ENCODE results near the gene ABI3BP.

Gene ABI3BP

DNA sequence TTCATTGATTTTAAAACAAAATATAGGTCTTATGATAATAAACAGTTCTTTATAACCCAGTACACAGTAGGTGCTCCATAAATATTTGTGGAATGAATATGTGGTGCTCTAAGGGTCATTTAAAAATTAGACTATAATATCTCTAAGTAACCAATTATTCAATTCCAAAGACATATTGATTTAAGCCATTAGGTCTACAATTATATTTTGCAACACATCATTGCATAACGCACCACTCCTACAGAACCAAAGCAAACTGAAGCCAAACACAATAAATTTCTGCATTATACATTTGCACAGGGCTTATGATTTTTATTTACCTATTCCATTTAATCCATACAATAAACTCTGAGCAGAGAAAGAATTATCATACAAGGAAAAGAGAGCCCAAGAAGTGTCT is 104.3 kb downstream of the ABI3BP start:
- DNase-seq (ENCODE audit: low read depth in 2 of 2): no peak

DNA sequence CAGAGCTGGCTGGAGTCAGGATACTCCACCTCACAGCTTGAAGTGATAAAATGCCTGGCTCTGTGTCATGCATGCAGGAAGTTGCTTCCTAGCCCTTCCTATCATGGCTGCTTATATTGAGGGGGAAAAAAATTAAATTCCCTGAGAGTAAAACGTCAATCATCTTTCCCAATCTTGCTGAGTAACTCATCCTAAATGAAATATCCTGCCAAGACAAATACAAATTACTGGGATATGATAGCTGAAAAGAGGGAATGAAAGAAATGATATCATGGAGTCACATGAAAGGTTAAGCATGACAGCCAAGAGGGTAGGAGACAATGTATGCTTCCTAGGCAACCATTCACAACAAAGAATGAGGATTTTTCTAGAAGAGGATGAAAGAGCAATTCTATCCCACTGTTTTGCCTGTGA is 110.6 kb downstream of the ABI3BP start:
- DNase-seq (ENCODE audit: low read depth in 2 of 2): no peak

DNA sequence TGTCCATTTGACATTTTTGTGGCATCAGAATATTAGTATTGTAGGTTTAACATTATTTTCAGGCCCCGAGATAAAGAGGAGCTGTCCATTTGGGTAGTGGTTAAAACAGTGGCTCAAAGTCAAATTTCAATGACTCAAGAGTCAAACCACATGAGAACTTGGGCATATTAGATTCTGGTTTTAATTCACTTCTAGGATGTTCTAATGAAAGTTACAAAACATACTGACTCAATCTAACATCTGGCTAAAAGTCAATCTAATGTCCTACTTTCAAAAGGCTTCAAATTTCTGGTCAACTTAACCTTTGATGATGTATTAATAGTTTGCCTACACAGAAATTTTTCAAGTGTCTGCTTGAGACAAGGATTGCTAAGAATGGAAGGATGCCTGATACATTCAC is 112.4 kb downstream of the ABI3BP start:
- no peak for DNase-seq (ENCODE audit: low read depth in 2 of 2)

DNA sequence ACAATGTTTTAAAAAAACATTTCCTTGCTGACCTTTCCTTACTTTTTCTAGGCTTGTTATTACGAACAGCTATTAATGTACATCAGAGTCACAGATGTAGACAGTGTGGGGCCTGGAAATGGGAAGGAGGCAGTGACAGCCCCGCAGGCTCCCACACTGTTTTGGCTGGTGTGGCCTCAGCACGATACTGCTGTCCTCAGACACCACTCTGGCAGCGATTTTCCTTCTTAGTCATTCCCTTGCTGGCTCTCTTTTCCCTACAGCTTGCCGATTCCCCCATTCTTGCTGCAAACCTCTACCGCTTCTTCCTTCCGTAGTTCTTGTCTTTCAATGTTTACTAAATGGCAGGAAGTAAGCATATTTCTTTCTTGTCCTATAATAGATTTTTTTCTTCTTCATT is 113.1 kb downstream of the ABI3BP start:
- DNase-seq (ENCODE audit: low read depth in 2 of 2): no peak

DNA sequence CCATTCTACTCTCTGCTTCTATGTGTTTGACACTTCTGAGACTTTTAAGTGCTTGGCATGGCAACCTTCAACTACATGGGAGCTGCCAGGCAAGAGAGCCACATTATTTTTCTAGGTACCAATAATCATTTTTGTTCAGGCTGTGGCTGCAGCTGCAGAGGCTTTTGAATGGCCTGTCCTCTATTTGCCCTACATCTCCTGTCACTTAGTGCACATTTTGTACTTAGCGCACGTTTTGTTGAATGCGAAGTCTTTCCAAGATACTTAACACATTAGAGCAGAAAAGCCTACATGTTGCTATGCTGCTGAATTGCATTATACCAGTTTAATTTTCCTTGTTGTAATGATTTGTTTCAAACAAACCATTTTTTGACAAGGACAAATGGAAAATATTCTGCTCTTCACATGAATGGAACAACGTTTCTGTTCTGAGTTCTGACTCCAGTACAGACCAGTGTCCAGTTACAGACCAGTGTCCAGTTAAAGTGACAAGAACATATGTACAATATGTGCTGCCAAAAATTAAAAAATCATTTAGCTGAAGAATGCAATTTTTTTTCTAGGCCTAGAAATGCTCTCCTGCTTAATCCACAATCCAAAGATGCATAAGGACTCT is 113.9 kb downstream of the ABI3BP start:
- no peak for DNase-seq (ENCODE audit: low read depth in 2 of 2)

DNA sequence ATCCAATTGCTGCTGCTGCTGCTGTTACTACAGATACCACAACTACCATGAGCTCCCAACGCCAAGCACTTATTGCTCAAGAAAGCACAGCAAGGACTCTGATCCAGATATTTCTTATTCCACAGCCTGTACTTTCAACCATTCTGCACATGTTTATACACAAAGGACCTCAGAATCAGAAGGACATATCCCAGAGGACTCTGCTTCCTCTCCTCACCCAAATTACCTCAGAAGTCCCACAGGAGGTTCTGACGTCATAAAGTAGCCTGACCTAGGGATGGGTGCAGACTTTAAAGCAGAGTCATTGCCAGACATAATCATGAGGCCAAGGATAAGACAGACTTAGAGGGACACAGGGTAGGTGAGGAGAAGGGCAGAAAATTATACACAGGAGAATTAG is 115.9 kb downstream of the ABI3BP start:
- no peak for DNase-seq (ENCODE audit: low read depth in 2 of 2)

DNA sequence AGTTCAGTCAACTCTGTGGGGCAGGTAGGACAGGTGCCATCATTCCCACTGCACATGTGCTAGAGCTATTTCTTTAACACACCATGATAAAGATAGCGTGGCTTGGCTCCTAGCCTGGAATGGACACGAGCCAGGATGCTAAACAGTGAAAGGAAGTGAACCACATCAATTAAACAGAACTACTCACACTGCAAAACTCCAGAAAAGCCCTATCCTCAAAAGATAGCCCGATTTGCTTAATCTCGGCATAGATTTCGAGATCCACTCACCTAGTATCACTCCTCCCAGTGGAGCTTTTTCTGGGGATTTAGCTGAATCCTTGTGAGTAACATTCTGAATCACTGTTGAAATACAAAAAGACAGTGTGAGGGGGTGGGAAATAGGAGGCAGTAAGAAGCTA is 118.0 kb downstream of the ABI3BP start:
- DNase-seq (ENCODE audit: low read depth in 2 of 2): no peak

DNA sequence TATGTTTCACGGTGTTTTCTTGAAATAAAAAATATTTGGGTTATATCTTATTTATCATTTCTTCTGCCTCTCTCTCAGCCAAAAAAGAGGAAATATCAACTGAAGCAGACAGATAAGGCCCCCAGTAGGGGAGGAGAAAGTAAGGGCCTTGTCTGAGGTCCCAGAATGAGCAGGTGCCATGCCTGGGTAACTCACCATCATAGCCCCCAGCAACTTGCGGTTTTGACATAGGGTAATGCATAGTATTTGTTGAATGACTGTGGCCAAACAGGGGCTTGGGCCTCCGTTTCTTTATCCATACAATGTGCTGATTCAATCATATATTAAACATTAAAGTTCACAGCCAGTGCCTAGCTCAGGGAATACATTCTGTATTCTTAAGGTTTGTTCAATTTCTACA is 119.6 kb downstream of the ABI3BP start:
- no peak for DNase-seq (ENCODE audit: low read depth in 2 of 2)

DNA sequence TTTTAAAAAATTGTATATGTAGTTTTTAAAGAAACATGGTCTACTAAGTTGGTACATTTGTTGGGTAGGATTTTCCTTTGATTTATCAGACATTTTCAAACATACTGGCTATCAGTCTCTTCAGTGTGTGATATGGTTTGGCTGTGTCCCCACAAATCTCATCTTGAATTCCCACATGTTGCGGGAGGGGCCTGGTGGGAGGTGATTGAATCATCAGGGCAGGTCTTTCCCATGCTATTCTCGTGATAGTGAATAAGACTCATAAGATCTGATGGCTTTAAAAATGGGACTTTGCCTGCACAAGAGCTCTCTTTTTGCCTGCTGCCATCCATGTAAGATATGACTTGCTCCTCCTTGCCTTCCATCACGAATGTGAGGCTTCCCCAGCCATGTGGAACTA is 121.9 kb downstream of the ABI3BP start:
- DNase-seq (ENCODE audit: low read depth in 2 of 2): no peak

DNA sequence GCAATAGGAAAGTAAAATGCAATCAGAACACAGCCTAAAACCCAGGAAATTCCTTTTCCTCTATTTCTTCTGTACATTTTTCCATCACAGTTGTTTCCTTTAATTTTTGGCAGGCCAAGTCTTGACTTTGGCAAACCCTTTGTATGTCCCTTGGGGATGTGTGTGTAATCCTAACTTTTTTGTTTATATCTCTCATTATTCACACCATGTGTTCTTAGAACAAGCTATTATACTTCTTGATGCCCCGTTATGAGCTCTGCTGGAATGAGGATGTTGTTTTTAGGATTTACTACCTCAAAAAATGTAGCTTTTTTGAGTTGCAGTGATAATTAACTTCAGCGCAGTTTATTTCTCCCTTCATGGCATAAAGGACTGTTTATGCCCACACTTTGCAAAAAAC is 123.4 kb downstream of the ABI3BP start:
- no peak for DNase-seq (ENCODE audit: low read depth in 2 of 2)

DNA sequence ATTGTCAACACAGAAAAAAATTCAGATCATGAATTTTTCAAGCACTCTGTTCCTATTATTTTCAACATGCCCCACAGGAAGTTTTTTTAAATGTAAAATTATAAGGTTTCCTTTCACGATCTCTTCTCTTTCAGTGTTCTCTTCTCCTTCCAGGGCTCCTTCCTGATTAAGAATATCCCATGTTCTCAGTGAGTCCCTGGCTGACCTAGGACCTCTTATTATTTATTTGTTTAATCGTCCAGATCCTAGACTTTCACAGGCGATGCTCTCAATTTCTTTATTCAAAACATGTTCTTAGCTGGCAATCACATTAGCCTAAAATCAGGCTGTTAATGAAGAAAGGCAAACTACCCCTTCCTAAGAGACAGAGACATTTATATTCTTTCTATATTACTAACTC is 124.3 kb downstream of the ABI3BP start:
- no peak for DNase-seq (ENCODE audit: low read depth in 2 of 2)

DNA sequence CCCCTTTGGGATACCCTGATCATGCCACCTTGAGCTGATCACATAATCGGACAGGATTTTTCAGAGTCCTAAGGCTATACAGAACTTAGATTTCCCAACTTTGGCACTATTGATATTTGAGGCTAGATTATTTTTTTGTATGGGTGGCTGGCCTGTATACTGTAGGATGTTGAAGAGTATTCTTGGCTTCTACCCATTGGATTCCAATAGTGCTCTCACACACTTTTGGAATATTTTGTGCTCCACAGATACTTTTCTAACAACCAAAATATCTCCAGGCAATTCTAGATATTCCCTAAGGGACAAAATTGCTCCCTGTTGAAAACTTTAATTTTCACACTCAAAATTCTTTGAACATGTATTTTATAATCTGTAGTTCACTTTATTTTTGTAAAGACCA is 125.1 kb downstream of the ABI3BP start:
- DNase-seq (ENCODE audit: low read depth in 2 of 2): no peak

DNA sequence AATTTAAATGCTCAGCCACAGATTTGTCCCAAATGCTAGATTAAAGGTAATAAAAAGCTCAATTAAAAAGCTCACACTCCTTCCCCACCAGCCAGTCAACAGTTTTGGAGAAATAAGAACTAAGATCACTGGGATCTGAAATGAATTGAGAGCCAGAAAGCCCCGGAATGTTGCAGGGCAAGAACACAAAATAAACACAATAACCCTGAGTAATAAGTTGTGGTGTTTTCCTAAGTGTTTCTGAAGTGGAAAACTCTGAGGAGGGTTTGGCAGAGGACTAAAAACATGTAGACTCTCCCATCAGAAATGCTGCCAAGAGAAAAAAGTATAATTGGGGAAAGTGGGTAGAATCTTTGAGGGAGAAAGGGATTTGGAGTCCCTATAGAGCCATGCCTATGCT is 127.8 kb downstream of the ABI3BP start:
- DNase-seq (ENCODE audit: low read depth in 2 of 2): no peak

DNA sequence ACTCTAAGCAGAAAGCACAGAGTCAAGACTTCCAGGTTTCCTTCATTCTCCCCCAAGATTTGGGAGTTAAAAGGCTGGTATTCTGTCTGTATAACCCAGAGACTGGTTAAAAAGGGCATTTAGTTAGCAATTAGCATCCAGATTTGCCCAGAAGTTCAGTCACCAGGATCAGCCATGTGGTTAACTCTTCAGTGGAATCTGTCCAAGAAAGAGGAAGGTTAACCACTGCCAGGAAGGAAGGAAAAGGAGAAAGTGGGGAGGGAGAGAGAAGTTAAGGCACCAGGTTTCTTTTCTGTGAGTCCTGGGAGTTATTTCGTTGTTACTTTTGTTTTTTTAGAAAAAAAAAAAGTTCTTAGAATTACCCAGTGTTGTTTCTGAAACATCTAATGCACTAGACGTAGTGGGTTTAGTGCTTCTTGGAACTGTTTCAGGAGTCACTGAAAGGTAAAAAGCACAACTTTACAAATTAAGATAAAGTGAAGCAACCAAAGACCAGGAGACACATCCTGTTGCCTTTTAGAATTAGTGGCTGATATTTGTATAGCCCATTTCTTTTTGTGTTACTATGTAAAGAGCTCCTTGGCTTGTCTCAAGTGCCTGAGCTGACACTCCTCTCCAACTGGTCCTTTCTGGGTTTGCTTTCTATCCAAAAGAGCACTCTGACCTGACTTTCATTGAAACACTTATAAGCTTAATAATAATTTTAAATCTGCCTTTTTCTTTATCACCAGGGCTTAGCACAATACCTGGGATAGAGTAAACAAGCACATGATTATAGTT is 128.6 kb downstream of the ABI3BP start:
- no peak for DNase-seq (ENCODE audit: low read depth in 2 of 2)

DNA sequence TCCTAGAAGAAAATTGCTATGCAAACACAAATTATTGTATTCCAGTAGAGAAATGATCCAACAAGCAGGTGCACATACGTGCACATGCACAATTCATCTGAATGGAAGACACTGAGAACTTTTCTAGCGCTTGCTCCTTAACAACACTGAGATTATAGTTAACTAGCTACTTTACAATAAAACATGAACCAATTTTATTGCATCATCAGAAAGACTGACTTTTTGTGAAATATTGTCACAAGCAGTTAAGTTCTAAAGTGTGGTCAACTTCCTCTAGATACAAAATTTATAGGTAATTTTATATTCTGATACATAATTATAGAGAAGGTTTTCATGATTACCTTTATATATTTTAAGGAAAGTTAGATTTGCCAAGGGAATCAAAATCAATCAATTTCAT is 135.4 kb downstream of the ABI3BP start:
- DNase-seq (ENCODE audit: low read depth in 2 of 2): no peak

DNA sequence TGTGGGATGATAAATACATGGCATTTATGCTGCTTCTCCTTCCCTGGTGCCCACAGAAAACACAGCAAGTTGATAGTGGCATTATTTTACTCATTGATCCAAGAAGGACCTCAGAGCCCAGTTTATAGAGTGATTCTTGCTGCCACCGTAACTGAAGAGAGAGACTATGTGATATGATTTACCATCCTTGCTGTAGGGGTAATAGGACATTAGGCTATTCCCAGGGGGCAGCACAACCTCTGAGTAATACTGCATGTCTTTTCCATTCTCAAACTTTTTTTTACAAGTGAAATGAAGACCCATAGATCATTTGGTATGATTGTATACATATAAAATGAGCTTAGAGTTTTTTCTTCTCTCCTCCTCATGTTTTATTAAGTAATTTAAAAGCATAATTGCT is 136.4 kb downstream of the ABI3BP start:
- DNase-seq (ENCODE audit: low read depth in 2 of 2): no peak

DNA sequence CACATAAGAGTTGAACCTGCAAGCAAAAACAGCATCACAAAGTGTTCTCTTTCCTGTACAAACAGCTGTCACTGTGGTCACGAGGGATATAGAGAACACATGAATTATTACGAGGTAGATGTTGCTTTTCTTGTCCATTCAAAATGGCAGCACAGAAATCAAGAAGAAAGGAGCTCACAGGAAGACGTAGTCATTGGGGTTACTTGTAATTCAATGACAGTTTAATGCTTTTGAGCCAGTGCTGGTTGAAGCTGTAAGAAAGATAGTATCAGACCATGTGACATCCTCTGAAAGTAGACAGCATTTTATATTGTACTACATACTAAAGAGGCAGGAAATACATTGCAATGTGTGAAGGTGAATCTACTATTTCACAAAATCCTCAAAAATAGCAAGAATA is 140.4 kb downstream of the ABI3BP start:
- no peak for DNase-seq (ENCODE audit: low read depth in 2 of 2)

DNA sequence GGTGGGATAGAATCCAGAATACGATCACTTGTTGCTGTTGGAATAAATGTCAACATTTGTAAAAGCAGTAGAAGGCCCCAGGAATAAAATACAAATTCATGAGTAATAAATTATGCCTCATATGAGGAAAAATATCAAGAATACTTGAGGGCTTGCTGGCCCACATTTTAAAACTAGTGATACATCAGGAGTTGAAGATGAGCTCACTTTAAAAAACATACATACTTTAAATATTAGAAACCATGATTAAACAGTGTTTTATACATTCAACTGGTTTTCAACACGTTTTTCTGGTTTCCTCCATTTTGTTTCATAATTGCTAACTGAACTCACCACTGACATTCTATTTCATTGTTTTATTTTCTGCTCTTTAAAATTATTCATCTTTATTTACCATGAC is 142.5 kb downstream of the ABI3BP start:
- no peak for DNase-seq (ENCODE audit: low read depth in 2 of 2)

DNA sequence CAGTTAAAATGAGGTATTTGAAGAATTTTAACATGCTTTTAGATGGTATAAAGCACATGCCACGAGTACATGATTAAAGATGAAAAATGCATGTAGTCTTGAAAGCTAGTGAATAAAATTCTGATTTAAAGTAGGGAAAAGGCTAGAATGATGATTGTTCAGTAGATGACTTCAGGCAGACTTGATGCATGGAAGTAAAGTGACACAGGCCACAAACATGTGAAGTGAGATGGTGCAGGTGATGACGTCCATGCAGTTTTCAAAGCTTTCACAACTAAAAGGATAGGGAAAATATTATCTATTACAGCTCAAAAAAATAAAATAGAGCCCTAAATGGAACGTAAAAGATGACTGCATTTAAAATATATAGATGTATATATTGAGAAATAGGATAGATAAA is 143.1 kb downstream of the ABI3BP start:
- no peak for DNase-seq (ENCODE audit: low read depth in 2 of 2)

DNA sequence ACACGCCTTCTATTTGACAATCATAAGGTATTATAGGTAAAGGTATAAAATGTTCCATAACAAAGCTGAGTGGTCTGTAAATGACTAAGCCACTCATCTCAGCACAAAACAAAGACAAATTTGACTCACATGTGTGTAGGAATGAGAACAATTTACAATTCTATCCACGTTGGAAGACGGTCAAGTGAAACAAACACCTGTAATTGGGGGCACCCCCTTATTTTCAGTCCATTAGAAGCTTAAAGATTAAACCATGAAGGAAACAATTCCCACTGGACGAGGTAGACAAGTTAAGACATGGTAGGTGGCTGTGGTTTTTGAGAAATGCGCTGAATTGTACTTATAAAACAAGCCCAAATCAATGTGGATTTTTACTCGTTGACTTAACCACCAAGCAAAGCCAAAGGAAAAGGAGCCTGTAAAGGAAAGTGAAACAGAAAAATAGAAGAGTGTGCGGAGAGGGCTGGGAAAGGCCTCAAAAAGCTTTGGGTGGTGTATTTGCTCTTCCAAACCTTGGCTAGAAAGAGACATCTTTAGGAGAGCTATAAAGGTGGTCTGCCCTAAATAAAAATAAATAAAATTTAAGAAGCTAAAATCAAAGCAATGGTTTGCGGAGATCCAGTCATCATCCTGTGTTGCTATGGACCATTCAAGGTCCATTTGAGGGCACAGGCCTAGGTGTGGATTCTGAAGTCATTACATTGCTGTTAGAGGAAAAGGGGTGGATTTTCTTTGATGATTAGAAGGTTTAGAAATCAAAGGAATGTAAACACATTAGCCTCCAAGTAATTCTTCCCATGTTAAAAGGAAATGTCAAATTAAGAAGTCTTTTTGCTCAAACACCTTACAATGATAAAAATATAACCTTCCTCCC is 148.9 kb downstream of the ABI3BP start:
- no peak for DNase-seq (ENCODE audit: low read depth in 2 of 2)

DNA sequence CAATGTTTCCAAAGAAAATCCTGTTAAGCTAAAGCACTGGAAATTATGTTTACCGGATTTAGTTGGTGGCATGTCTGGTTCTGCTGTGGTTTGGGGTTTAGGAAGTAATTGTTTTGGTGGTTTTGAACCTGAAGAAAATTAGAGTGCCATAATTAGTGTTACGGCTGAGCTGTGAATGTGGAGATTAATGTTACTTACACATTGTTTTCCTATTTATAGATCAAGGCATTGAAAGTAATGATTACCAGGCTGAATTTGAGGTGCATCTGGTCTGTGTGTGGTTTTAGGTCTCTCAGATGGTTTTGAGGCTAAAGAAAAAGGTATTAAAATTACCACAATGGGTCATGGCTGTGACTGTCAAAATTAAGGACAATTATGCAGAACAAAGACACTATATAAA is 155.1 kb downstream of the ABI3BP start:
- no peak for DNase-seq (ENCODE audit: low read depth in 2 of 2)

DNA sequence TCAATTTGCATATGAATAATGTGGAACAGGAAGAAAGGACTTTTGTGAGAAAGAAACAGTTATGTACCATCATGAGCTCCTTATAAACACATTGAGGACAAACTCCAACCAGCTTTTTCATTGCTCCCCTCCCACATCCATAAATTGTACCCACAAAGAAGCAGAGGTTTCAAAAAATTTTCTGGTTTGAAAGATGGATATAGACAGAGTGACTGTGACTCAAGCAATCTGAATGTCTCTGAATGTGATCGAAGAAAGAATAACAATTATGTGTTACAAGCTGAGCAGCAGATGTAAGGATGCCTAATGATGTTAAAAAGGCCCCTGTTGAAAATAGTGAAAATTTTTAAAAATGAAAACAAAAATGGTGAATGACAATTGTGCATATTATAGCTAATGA is 156.6 kb downstream of the ABI3BP start:
- no peak for DNase-seq (ENCODE audit: low read depth in 2 of 2)

DNA sequence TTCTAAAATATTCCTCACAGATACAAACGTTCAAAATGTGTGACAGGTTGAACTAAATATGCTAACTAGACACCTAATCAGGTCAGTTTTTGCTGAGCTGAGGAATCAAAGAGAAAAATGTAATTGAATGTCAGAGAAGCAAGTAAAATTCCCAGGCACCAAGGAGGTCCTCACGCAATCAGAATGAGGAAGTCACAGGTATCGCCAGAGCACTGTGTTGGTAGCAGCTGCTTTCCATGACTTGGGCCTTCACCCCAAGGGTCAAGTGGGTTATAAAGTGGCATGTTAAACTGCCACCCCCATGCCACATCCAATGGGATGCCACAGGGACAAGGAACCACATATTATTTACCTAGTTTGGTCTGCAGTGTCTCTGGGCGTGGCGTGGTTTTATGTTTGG is 158.9 kb downstream of the ABI3BP start:
- no peak for DNase-seq (ENCODE audit: low read depth in 2 of 2)
